ENCODE data around the gene ITPR3. TPM values are rescaled to one million over a fixed set of nuclear protein-coding genes. Genes with fewer than 3 reads are reported as not detected.
A peak's percentile ranks its signal among the peaks of the same experiment; 100 is the strongest.

Gene ITPR3
- total and polyA plus RNA-seq, 2 of the 13 experiments (the other 11 are each of a cell fraction or from before 2014, with no cell fraction given) = 3.8 to 21.4 TPM

- H3K27me3 ChIP-seq (ENCODE audit: control insufficient read depth in 1 of 2, insufficient read depth in 2 of 2, low read length in 2 of 2) = no peaks in the 10 kb centered on the region
- in situ Hi-C loops (cut with HindIII; ENCODE audit: extremely low pct_ligation_motif_present, low pct_unique_long_range_greater_than_20kb) = no loop called here
- FAIRE-seq = no peak
- ATAC-seq = no peak
- no TSS peak for BruUV-seq (replicated peaks)
- ChIA-PET POLR2A (no interaction called here), CTCF (ENCODE audit: low intra/inter-chr PET ratio, low total read pairs) (no interaction called here)
- H3K4me3 ChIP-seq (replicated peaks in 1 of 3; ENCODE audit: insufficient read depth in 1 of 3, low read depth in 2 of 3, low read length in 3 of 3) = no peak overlapping the region
- TF ChIP-seq ZNF652 (CRISPR knock-in tag; IDR thresholded peaks at IDR 0.05; ENCODE audit: borderline replicate concordance, low read depth) = no peak
- no peak for TF ChIP-seq FIP1L1 (IDR thresholded peaks at IDR 0.05; ENCODE audit: borderline replicate concordance, insufficient read depth, low read depth, low read length)
- no peak overlapping the region for H2AFZ ChIP-seq (ENCODE audit: low read length)
- no peaks in the 10 kb centered on the region; the same call in 1 of the 2 replicates for H4K20me1 ChIP-seq (ENCODE audit: insufficient read depth, low read length)
- H3K4me2 ChIP-seq (ENCODE audit: low read depth, low read length) = no peak overlapping the region
- peaks cover 35 to 72% of the 10 kb centered on the region in 2 experiments for H3K36me3 ChIP-seq (replicated peaks in 1 of 2; ENCODE audit: control insufficient read depth in 1 of 2, insufficient read depth in 2 of 2, low read length in 2 of 2)
- H3K9me3 ChIP-seq (ENCODE audit: low read length) = no peaks in the 10 kb centered on the region
- H3K27ac ChIP-seq (ENCODE audit: extremely low read length, insufficient read depth, low read length) = no peak overlapping the region
- no peaks in the 10 kb centered on the region for H3K79me2 ChIP-seq (ENCODE audit: insufficient read depth, low read length)
- H3K9ac ChIP-seq (ENCODE audit: insufficient read depth, low read depth, low read length) = no peak overlapping the region
- DNase-seq (ENCODE audit: low spot score) = no peak
- 89% methylated on average over 4 of the region's 5 CpGs for WGBS (ENCODE audit: low lambda C conversion rate)
- H3K4me1 ChIP-seq (ENCODE audit: insufficient read depth, low read length) = no peaks in the 10 kb centered on the region
- intact Hi-C loops (cut with micrococcal nuclease; ENCODE audit: unreplicated experiment) = no loop called here
Observed at GRCh38 chr6:33694977-33695376, 73.9 kb downstream of the ITPR3 start.

GRCh38 chr6:33695451-33695887 lies 74.3 kb downstream of the ITPR3 start:
- POLR2A ChIA-PET = no interaction called here
- no peak for TF ChIP-seq RFX1 (IDR thresholded peaks at IDR 0.05)
- TF ChIP-seq AGO2 (optimal IDR thresholded peaks at IDR 0.05; ENCODE audit: low read depth, low read length) = peak; percentile 63
- FAIRE-seq (no peak), ATAC-seq (no peak), DNase-seq (ENCODE audit: low spot score) (no peak)
- H3K36me3 ChIP-seq (replicated peaks in 1 of 2; ENCODE audit: control insufficient read depth in 1 of 2, insufficient read depth in 2 of 2, low read length in 2 of 2) = peaks cover 38 to 77% of the 10 kb centered on the region in 2 experiments
- no peaks in the 10 kb centered on the region for H3K27me3 ChIP-seq (ENCODE audit: control insufficient read depth in 1 of 2, insufficient read depth in 2 of 2, low read length in 2 of 2)
- no peak overlapping the region for H2AFZ ChIP-seq (ENCODE audit: low read length)
- H3K4me2 ChIP-seq (ENCODE audit: low read depth, low read length) = no peak overlapping the region
- H3K4me3 ChIP-seq (replicated peaks in 1 of 3; ENCODE audit: insufficient read depth in 1 of 3, low read depth in 2 of 3, low read length in 3 of 3) = no peak overlapping the region
- no peak overlapping the region for H3K27ac ChIP-seq (ENCODE audit: extremely low read length, insufficient read depth, low read length)
- no peaks in the 10 kb centered on the region for H3K4me1 ChIP-seq (ENCODE audit: insufficient read depth, low read length)
- intact Hi-C loops (cut with micrococcal nuclease; ENCODE audit: unreplicated experiment) (no loop called here), in situ Hi-C loops (cut with HindIII; ENCODE audit: extremely low pct_ligation_motif_present, low pct_unique_long_range_greater_than_20kb) (no loop called here)
- no peaks in the 10 kb centered on the region; the same call in 1 of the 2 replicates for H4K20me1 ChIP-seq (ENCODE audit: insufficient read depth, low read length)
- no TSS peak for BruUV-seq (replicated peaks)
- H3K9ac ChIP-seq (ENCODE audit: insufficient read depth, low read depth, low read length) = no peak overlapping the region
- no peaks in the 10 kb centered on the region for H3K79me2 ChIP-seq (ENCODE audit: insufficient read depth, low read length)
- WGBS (ENCODE audit: low lambda C conversion rate) = 100% methylated on average over 8 of the region's 16 CpGs
- CTCF ChIA-PET (ENCODE audit: low intra/inter-chr PET ratio, low total read pairs) = no interaction called here
- no peaks in the 10 kb centered on the region for H3K9me3 ChIP-seq (ENCODE audit: low read length)

Measured in HepG2 (cell line).